Effector CD8-positive, alpha-beta T cell (primary cell): Measurements from ENCODE around the gene UBR3.
"Not testable (repeated sequence)": the region's sequence is repeated elsewhere in the genome, so short reads cannot be mapped to it uniquely, and the experiment has no call there.

Experiments used
- DNase-seq: peaks from one replicate; lab custom pipeline; 2025; lab: John Stamatoyannopoulos, UW
- total RNA-seq, 4 experiments: gene quantifications; one replicate each; lab custom pipeline; 2026; lab: John Stamatoyannopoulos, UW

UBR3 gene
- 72.3 to 142 (median 93.2) reads per million in 4 experiments for total RNA-seq

DNA sequence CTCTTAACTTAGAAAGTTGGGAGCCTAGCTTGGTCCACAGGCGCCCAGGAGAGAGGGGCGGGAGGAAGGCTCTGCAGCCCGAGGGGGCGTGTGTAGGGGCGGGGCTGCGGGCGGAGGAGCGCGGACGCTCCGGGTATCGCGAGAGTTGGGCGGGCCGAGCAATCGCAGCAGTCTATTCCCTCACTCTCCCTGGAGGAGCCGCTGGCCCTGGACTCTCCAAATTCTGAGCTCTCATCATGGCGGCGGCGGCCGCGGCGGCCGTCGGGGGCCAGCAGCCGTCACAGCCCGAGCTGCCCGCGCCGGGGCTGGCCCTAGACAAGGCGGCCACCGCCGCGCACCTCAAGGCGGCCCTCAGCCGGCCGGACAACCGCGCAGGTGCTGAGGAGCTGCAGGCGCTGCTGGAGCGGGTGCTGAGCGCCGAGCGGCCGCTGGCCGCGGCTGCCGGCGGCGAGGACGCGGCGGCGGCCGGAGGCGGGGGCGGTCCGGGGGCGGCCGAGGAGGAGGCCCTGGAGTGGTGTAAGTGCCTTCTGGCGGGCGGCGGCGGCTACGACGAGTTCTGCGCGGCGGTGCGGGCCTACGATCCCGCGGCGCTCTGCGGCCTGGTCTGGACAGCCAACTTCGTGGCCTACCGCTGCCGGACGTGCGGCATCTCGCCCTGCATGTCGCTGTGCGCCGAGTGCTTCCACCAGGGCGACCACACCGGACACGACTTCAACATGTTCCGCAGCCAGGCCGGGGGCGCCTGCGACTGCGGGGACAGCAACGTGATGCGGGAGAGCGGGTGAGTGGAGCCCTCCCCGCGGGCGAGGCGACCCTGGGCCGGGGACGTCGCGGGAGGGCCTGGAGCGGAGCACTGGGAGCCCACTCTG, at the start of gene UBR3:
Gene UBR3 (plus strand): TSS at position 183 of the 869 bp plus-strand sequence. CDS start 54 bp downstream, at position 237.
- peak; percentile 82 for DNase-seq

DNA sequence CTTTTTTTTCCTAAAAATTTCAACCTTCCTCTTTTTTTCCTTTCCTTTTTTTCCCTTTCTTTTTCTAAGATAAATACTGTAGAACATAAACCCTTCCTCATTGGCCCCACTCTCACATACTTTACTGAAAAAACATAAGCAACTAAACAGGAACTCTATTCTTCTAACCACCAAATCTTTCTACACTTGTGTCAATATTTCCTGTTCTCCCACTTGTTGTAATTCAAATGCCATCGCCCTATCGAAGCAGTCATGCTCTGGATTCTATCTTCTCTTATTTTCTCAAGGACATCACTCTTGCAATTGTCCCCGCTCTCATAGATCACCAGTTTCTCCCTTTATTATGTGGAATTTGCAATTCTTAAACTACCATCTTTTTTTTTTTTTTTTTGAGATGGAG, 48.8 kb upstream of the UBR3 start:
- DNase-seq = no peak

DNA sequence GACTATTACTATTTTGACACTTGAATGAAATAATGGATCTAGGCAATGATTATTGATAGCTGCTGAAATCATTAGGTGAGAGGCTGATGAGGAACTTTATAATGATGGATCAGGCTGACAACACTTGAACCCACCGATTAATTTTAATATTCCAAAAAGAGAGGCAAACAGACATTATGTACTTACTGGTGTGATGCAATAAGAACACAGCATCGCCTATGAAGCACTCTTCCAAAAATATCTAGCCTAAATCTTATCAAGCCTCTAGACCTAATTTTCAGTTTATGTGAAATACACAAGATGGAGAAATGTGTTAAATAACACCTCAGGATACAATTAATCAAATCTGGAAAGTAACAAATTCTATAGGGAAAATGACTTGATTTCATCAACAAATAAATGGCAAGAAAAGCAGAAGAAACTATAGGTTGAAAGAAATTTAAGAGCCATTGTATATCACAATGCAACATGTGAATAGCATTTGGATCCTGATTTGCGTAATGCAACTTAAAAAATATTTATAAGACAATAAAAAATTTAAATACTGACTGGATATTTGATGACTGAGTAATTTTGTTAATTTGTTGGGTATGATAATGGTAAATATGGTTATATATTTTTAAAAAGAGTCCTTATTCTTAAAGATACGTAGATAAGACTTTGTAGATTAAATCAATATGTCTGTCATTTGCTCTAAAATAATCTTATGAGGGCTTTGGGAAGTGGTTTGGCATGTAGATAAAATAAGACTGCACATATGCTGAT, 45.8 kb upstream of the UBR3 start:
- no peak for DNase-seq

DNA sequence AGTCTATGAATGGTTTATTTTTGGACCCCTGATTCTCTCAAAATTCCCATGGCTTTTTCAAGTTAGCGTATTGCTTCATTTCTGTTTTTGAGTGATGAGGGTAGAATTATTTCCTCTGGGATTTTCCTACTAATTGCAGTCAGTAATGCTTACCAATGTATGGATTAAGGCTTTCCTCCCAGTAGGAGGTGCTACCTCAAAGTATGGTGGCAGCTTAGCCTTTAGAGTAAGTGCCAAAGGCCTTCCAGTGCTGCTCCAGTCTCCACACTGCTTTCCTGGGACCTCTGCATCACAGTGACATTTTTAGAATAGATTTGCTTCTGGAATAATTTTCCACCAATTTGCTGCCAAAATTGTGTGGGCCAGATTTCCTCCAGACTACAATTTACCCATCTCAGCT, 44.7 kb upstream of the UBR3 start:
- DNase-seq = no peak

GRCh38 chr2:169790581-169790980, 36.7 kb upstream of the UBR3 start:
- no peak for DNase-seq

- DNase-seq = no peak
Measured at GRCh38 chr2:169795181-169795580, 32.1 kb upstream of the UBR3 start.

DNA sequence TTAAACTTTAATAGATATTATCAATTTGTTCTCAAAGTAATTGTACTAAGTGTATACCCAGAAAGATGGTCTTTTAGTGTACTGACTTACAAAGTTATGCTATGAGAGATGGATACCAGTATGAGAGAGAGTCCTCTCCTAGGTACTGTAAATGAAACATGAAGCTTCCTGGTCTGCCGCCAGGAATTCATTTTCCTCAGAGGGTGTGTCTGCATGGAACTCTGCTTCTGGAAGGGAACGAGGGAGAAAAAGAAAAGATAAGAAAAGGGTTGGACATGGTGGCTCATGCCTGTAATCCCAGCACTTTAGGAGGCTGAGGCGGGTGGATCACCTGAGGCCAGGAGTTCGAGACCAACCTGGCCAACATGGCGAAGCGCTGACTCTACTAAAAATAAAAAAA, 30.8 kb upstream of the UBR3 start:
- DNase-seq = no peak

DNA sequence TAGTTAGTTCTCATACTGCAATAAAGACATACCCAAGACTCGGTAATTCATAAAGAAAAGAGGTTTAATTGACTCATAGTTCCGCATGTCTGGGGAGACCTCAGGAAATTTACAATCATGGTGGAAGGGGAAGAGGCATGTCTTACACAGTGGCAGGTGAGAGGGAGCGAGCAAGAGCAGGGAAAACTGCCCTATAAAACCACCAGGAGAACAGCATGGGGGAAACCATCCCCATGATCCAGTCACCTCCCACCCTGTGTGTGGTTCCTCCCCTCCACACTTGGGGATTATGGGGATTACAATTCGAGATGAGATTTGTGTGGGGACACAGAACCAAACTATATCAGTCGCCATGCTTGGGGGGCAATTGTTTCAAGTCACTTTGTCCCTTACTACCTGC, 29.7 kb upstream of the UBR3 start:
- no peak for DNase-seq

- DNase-seq = no peak
Measured at GRCh38 chr2:169798397-169798717, 28.9 kb upstream of the UBR3 start.

DNA sequence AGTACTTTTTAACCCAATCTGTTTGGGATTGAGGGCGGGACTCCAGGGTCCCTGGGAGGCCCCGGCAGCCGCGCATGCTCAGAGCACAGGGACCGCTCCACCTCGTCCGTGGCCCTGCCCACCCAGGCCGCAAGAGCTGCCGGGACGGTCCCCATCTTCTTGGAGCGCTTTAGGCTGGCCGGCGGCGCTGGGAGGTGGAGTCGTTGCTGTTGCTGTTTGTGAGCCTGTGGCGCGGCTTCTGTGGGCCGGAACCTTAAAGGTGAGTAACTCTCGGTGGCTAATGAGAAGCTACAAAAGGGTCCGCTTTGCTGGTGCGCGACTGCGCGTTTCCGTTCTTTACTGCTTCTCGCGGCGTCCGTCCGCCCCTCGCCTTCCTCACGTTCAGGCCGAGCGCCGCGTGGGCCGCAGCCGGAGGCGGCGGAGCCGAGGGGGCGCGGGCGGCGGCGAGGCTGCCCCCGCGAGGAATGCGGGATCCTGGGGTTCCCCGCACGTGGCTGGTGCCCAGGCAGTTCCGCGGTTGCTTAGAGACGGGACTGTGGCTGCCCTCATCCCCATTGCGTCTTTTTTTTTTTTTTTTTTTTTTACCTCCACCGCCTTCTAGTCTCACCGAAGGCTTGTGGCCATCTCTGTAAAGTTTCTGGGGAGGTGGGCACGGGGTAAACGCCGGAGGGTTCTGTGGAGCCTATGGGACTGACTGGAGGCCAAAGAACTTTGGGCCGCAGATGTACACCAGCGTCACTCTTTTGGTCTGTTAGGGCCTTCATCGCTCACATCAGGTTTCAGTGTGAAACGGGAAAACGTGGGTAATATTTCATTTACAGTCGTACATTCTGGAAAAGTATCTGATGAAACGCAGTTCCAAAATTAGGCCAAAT, 28.3 kb upstream of the UBR3 start, which contains the start of gene SSB:
Gene SSB (plus strand): TSS at position 154 of the 875 bp plus-strand sequence. CDS start 2,090 bp downstream, outside the sequence.
- peak; percentile 81 for DNase-seq

DNA sequence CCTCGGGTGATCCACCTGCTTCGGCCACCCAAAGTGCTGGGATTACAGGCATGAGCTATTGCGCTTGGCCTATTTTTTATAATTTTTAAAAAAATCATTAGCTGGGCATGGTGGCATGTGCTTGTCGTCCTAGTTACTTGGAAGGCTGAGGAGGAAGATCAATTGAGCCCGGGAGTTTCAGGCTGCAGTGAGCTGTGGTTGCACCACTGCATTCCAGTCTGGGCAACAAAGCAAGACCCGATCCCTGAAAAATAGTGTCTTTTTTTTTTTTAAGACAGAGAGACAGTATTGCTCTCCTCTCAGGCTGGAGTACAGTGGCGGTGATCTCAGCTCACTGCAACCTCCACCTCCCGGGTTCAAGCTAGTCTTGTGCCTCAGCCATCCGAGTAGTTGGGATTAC, 23.8 kb upstream of the UBR3 start:
- no peak for DNase-seq

DNA sequence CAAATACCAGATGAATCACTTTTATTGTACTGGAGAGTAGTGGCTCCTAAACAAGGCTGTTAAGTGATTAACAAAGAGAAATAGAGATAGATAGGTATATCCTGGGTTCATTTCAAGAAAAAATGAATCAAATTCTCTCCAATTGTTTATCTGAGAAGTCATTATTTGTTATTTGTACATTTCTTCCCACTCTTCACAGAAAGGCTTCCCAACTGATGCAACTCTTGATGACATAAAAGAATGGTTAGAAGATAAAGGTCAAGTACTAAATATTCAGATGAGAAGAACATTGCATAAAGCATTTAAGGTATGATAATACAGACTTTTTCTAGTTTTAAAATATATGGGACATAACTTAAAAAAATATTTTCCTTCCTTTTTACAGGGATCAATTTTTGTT, 20.7 kb upstream of the UBR3 start:
- no peak for DNase-seq

DNA sequence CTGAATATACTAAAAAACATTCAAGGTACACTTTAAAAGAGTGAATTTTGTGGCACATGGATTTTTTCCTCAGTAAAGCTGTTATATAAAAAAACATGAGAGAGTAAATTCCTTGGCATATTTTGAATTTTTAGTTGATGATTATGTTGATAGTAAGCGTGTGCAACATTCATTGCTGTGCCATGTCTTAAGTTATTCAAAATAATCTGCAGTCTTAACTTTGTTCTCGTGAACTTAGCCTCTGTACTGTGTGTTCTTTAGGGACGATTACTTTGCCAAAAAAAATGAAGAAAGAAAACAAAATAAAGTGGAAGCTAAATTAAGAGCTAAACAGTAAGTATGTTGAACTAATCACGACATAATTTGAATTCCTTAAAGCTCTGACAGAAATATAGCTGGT, 19.0 kb upstream of the UBR3 start:
- DNase-seq = no peak

- DNase-seq = no peak
Measured at GRCh38 chr2:169815849-169816248, 11.4 kb upstream of the UBR3 start.

GRCh38 chr2:169816961-169817360, 10.3 kb upstream of the UBR3 start:
- not testable (repeated sequence) for DNase-seq

- not testable (repeated sequence) for DNase-seq
Measured at GRCh38 chr2:169817369-169817768, 9.9 kb upstream of the UBR3 start.

GRCh38 chr2:169818241-169818640, 9.0 kb upstream of the UBR3 start:
- no peak for DNase-seq

DNA sequence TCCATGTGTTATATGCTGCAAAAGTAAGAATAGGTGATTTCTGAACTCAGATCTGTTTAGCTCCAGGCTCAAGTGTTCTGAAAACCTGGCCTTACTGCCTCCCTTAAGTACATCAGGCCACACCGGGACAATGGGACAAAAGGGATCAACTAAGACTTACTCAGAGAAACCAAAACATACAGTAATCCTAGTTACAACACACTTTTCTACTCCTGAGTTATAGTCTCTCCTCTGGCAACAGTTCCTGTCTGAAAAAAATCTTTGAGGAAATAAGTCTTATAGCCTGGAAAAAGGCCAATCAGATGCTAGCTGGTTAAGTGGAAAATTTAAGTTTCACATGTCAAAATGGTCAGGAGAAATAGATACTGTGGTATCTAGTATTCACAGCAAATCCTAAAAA, 8.1 kb upstream of the UBR3 start:
- no peak for DNase-seq

- not testable (repeated sequence) for DNase-seq
Measured at GRCh38 chr2:169820101-169820500, 7.2 kb upstream of the UBR3 start.

DNA sequence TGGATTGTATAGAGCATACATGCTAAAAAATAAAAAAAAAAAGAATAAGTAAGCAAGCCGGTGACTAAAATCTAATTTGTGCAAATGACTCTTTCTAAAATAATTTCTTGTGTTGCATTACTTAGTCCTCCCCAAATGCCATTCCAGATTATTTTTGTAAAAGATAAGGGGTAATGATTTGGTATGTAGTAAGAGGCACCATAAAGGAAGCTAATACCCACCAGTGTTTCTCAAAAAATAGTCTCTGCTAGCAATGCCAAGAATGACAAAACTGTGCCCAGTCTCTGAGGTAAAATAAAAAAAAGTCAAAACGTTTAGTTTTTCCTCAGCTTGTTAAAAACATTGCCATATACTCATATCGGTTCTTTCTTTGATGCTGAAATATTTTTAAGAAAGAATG, 5.2 kb upstream of the UBR3 start:
- no peak for DNase-seq

DNA sequence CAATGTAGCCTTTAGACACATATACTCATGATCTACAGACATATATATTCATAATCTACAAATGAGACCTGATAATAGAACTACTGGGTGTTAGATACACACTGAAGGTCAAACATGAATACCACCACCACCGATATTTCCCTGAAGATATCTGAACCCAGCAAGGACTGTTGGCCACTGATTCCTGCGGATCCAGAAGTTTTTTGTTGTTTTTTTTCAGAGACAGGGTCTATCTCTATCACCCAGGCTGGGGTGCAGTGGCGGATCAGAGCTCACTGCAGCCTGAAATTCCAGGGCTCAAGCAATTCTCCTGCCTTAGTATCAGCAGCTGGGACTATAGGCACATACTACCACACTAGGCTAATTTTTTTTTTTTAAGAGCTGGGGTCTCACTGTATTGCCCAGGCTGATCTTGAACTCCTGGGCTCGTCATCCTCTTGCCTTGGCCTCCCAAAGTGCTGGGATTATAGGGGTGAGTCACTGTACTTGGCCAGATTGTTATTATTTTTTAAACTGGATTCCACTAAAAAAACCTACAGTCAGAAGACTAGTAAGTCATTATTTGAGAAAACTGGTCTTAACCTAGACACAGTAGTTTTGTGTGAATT, 4.4 kb upstream of the UBR3 start:
- DNase-seq = no peak

DNA sequence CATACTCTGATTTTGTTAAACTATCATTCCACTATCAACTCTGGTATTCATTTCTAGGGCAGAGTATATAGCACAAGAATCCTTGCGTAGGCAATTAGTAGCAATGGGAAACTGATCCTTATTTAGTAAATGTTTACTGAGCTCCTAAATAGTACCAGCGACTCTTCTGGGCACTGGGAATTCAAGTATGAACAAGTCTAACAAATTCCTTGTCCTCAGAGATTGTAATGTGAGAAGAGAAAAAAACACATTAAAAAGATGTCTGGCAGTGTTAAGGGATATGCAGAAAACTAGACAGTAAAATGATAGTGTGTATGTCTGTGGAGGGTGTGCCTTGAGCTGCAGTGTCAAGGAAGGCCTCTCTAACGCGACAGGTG, 3.3 kb upstream of the UBR3 start:
- DNase-seq = no peak
